GOT3 (cell line): Measurements from ENCODE around the gene C17orf75.

Experiments
- DNase-seq: peaks from one replicate; lab custom pipeline; 2025; ENCODE audit warnings: mixed read lengths; lab: John Stamatoyannopoulos, UW

Gene C17orf75

GRCh38 chr17:32303781-32304288, 38.1 kb downstream of the C17orf75 start:
- no peak for DNase-seq

- no peak for DNase-seq
Observed at GRCh38 chr17:32302860-32303649, 38.9 kb downstream of the C17orf75 start.

- DNase-seq: no peak
Observed at GRCh38 chr17:32302037-32302436, 39.9 kb downstream of the C17orf75 start.

GRCh38 chr17:32299580-32300164, 42.3 kb downstream of the C17orf75 start:
- DNase-seq: no peak

- no peak for DNase-seq
Observed at GRCh38 chr17:32298721-32299579, 43.0 kb downstream of the C17orf75 start.

GRCh38 chr17:32298298-32298697, 43.7 kb downstream of the C17orf75 start:
- DNase-seq: no peak

- no peak for DNase-seq
Observed at GRCh38 chr17:32297860-32298259, 44.1 kb downstream of the C17orf75 start.

- DNase-seq: no peak
Observed at GRCh38 chr17:32297424-32297823, 44.5 kb downstream of the C17orf75 start.

GRCh38 chr17:32292094-32292493, 49.9 kb downstream of the C17orf75 start:
- no peak for DNase-seq

- DNase-seq: no peak
Observed at GRCh38 chr17:32289471-32290070, 52.4 kb downstream of the C17orf75 start.

GRCh38 chr17:32288615-32289014, 53.4 kb downstream of the C17orf75 start:
- DNase-seq: no peak

- DNase-seq: no peak
Observed at GRCh38 chr17:32287804-32288511, 54.0 kb downstream of the C17orf75 start.

GRCh38 chr17:32286518-32286900, 55.5 kb downstream of the C17orf75 start:
- no peak for DNase-seq

- DNase-seq: no peak
Observed at GRCh38 chr17:32285746-32286517, 56.0 kb downstream of the C17orf75 start.

GRCh38 chr17:32285306-32285705, 56.7 kb downstream of the C17orf75 start:
- no peak for DNase-seq

- no peak for DNase-seq
Observed at GRCh38 chr17:32283745-32284201, 58.2 kb downstream of the C17orf75 start.

- DNase-seq: no peak
Observed at GRCh38 chr17:32281011-32281451, 60.9 kb downstream of the C17orf75 start.

- DNase-seq: no peak
Observed at GRCh38 chr17:32279891-32280716, 61.9 kb downstream of the C17orf75 start.

GRCh38 chr17:32278815-32279214, 63.2 kb downstream of the C17orf75 start:
- DNase-seq: no peak
